Lung (tissue), 12 donors: ENCODE data around the gene MALAT1. TPM values are rescaled to one million over a fixed set of nuclear protein-coding genes. Genes with fewer than 3 reads are reported as not detected.
A peak's percentile ranks its signal among the peaks of the same experiment; 100 is the strongest.

Experiments
- ATAC-seq: fragments of 200-7000 bp; cut with Tn5 transposase; one replicate; pipeline ENCODE4 v1.9.1; 2020; ENCODE audit warnings: moderate number of reproducible peaks; ENCODE audit not compliant: insufficient read depth, low FRiP score
- DNase-seq, 3 donors: peaks; one replicate each; pipeline ENCODE4 v3.0.0-alpha.2; 2013 to 2017
- H3K27ac ChIP-seq, 2 donors: one replicate each; pipeline ENCODE4 v1.5.1; 2013; ENCODE audit warnings: mild to moderate bottlenecking in 2 of 2, moderate library complexity in 2 of 2, control low read depth in 1 of 2, inconsistent platforms in 1 of 2, low read depth in 1 of 2, low read length in 1 of 2
- H3K27me3 ChIP-seq, 3 donors: one replicate each; pipeline ENCODE4 v1.5.1; 2013; ENCODE audit warnings: low read length in 2 of 3; ENCODE audit not compliant: control insufficient read depth in 3 of 3, insufficient read depth in 3 of 3
- H3K36me3 ChIP-seq, 4 donors: one replicate each; pipeline ENCODE4 v1.5.1; 2013; ENCODE audit warnings: low read length in 4 of 4, mild to moderate bottlenecking in 1 of 4, moderate library complexity in 1 of 4; ENCODE audit not compliant: control insufficient read depth in 4 of 4, insufficient read depth in 4 of 4
- H3K4me1 ChIP-seq, 5 donors: one replicate each; pipeline ENCODE4 v1.5.1; 2013; ENCODE audit warnings: low read length in 5 of 5, mild to moderate bottlenecking in 2 of 5, moderate library complexity in 1 of 5; ENCODE audit not compliant: control insufficient read depth in 5 of 5, insufficient read depth in 5 of 5
- H3K4me3 ChIP-seq: one replicate; pipeline ENCODE4 v1.5.1; 2013; ENCODE audit warnings: mild to moderate bottlenecking, control low read depth, moderate library complexity
- H3K9ac ChIP-seq, 2 donors: one replicate each; pipeline ENCODE4 v1.5.1; 2013; ENCODE audit warnings: low read length in 2 of 2, control low read depth in 1 of 2; ENCODE audit not compliant: insufficient read depth in 1 of 2
- H3K9me3 ChIP-seq, 4 donors: one replicate each; pipeline ENCODE4 v1.5.1; 2013; ENCODE audit warnings: low read length in 3 of 4, mild to moderate bottlenecking in 1 of 4, moderate library complexity in 1 of 4; ENCODE audit not compliant: control insufficient read depth in 4 of 4, insufficient read depth in 3 of 4
- WGBS, 2 donors: extraction: QIAGEN DNeasy Blood & Tissue Kit; methylation state at CpG; one replicate each; pipeline ENCODE4 v1.1.7; 2013; 5-methylcytosine and 5-hydroxymethylcytosine counted together
- polyA plus RNA-seq, 2 donors: library from polyadenylated mRNA; stranded (reverse); fragments of 200-250 nt; gene quantifications; one replicate each; pipeline ENCODE4 v1.2.1, GENCODE V29; 2013
- total RNA-seq, 2 donors: library from RNA; depleted of rRNA in 1 of 2; stranded (reverse); fragments of >200 nt in 1 of 2; gene quantifications; one replicate each; pipeline ENCODE4 v1.2.1, GENCODE V29; 2014 to 2021
- TF ChIP-seq, protein P1 (sequence below): IDR thresholded peaks from 2 replicates; pipeline ENCODE4 v1.5.1; 2012; ENCODE audit warnings: mild to moderate bottlenecking; ENCODE audit errors: control extremely low read depth, extremely low read depth
- donor health status: control.
- donor health status: control.
- donor health status: Bipolar disorder and iron deficiency.
- donor health status: healthy.
- donor health status: DM: yes; HTN: yes; CAD: no.

MALAT1 gene
- total and polyA plus RNA-seq, 4 donors = 125 to 48,332 (median 6,799) TPM

DNA sequence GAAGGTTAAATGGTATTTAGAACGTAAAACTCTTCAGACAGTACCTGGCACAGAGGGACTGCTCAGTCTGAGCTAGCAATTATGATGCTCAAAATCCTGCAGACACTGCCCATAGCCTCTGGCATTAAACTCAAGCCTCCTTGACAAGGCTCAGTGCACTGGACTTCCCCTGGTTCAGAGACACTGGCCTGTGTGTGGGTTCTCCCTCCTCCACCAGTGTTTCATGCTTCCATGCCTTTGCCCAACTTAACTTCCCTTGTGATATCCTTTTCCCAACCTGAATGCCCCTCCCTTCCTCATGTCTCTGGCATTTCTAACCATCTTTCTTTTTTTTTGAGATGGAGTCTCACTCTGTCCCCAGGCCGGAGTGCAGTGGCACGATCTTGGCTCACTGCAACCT is 50.3 kb downstream of the MALAT1 start:
- Histone ChIP-seq H3K9me3 (no peaks in the 10 kb centered on the region), H3K27me3 (no peaks in the 10 kb centered on the region), H3K36me3 (peaks cover 0 to 34% (median 25%) of the 10 kb centered on the region in 4 donors), H3K4me3 (no peak overlapping the region), H3K9ac (no peak overlapping the region), H3K27ac (no peak overlapping the region), H3K4me1 (peaks cover 0 to 5% (median 2%) of the 10 kb centered on the region in 5 donors)
- TF ChIP-seq, protein P1, sequence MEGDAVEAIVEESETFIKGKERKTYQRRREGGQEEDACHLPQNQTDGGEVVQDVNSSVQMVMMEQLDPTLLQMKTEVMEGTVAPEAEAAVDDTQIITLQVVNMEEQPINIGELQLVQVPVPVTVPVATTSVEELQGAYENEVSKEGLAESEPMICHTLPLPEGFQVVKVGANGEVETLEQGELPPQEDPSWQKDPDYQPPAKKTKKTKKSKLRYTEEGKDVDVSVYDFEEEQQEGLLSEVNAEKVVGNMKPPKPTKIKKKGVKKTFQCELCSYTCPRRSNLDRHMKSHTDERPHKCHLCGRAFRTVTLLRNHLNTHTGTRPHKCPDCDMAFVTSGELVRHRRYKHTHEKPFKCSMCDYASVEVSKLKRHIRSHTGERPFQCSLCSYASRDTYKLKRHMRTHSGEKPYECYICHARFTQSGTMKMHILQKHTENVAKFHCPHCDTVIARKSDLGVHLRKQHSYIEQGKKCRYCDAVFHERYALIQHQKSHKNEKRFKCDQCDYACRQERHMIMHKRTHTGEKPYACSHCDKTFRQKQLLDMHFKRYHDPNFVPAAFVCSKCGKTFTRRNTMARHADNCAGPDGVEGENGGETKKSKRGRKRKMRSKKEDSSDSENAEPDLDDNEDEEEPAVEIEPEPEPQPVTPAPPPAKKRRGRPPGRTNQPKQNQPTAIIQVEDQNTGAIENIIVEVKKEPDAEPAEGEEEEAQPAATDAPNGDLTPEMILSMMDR = no peak
- ATAC-seq (no peak), DNase-seq (no peak)
- WGBS, 2 donors = 92 to 96% methylated on average over 3 of the region's 3 CpGs

DNA sequence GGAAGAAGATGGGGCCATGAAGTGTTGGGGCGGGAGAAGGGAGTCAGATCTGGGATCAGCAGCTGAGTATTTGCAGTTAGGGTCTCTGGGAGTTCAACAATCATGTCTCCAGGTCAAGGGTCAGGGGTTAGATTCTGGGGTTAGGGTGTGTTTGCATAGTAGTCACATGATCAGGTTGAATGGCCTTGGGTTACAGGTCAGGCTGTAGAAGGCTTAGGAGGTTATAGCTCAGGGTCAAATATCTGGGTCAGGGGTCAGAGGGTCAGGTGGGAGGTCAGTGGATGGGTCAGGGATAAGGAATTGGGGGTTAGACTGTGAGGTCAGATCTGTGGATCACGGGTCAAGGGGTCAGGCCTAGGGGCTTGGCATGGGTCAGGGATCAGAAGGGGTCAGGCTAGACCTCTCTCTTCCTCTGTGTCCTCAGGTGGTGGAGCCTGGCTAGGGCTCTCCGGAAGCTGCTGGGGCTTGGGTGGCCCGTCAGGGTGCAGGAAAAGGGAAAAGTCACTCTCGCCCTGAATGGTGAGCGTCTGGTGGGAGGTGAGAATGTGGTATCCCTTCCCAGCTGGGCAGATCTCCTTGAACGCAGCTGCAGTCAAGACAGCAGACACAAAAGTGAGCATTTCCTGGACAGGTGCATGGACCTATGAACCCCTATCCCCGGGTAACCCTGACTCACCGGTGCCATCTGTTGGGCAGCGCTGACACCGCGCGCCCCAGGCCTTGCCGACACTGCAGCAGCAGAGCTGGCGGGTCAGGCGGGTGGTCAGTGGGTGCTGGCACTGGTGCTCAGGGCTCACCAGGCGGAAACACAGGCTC is 52.9 kb downstream of the MALAT1 start:
- Histone ChIP-seq H3K36me3 (peaks cover 0 to 26% (median 25%) of the 10 kb centered on the region in 4 donors), H3K27ac (peak overlapping the region in 1 of 2 donors; percentile 34), H3K9me3 (no peaks in the 10 kb centered on the region), H3K4me1 (peaks cover 0 to 17% (median 13%) of the 10 kb centered on the region in 5 donors), H3K4me3 (no peak overlapping the region), H3K27me3 (no peaks in the 10 kb centered on the region), H3K9ac (no peak overlapping the region)
- ATAC-seq (peak; percentile 63), DNase-seq (peak in 1 of 3 donors; percentile 55)
- 59 to 63% methylated on average over 17 of the region's 17 CpGs for WGBS, 2 donors
- TF ChIP-seq, protein P1 = peak; percentile 34

DNA sequence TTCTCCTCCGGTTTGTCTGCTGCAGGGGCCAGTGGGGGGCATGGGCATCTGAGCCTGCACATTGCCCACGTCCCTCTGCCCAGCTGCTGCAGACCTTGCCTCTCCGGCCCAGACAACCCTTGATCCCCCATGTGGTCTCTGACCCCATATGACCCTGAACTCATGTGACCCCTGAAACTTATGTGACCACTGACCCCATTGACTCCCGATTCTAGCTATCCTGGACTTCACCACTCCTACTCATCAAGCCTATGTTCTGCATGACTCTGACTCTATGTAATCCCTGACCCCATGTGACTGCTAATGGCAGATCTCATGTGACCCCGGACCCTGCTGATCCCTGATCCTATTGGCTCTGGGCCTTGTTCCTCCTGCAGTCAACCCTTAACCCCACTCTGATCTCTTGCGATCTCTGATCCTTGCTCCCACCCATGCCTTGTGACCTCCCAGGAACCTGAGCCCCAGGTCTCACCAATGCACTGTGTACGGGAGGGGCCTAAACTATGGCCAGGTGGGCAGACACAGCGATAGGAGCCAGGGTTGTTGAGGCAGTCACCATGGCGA is 53.6 kb downstream of the MALAT1 start:
- Histone ChIP-seq H3K27me3 (no peaks in the 10 kb centered on the region), H3K36me3 (peaks cover 0 to 26% (median 24%) of the 10 kb centered on the region in 4 donors)
- 73 to 79% methylated on average over 9 of the region's 9 CpGs for WGBS, 2 donors

More for the DNA sequence above, 53.6 kb downstream of the MALAT1 start:
- H3K4me3 ChIP-seq = no peak overlapping the region
- TF ChIP-seq, protein P1 = no peak
- peak overlapping the region in 1 of 2 donors; percentile 28 for H3K27ac ChIP-seq
- DNase-seq (no peak), ATAC-seq (no peak)
- peaks cover 0 to 24% (median 13%) of the 10 kb centered on the region in 5 donors for H3K4me1 ChIP-seq
- no peaks in the 10 kb centered on the region for H3K9me3 ChIP-seq
- no peak overlapping the region for H3K9ac ChIP-seq
